Panc1 (cell line): ENCODE measurements around the gene TNFAIP8L1. TPM values are rescaled to one million over a fixed set of nuclear protein-coding genes. Genes with fewer than 3 reads are reported as not detected.

ENCODE experiments used
- ATAC-seq: fragments of 200-7000 bp; cut with Tn5 transposase; 2 replicates; pipeline ENCODE4 v1.9.1; 2020; ENCODE audit warnings: mild to moderate bottlenecking, moderate library complexity
- BruUV-seq: library from RNA; stranded (reverse); fragments of 400-500 nt; replicated peaks from 2 replicates; lab custom pipeline; 2021; lab: Mats Ljungman, UMichigan
- CTCF ChIA-PET: fragments of 300-600 bp; sonication (Branson Sonifier 250); formaldehyde crosslinking; loops from one replicate; lab custom pipeline; 2022; ENCODE audit warnings: antibody characterized with exemption; lab: Charles Lee
- POLR2A ChIA-PET: fragments of 300-600 bp; sonication (Branson Sonifier 250); formaldehyde crosslinking; loops from one replicate; lab custom pipeline; 2022; ENCODE audit warnings: antibody characterized with exemption; lab: Charles Lee
- DNase-seq: peaks from one replicate; pipeline ENCODE4 v3.0.0-alpha.2; 2010; ENCODE audit warnings: low read depth, low spot score
- H3K27ac ChIP-seq: 2 replicates; pipeline ENCODE4 v1.5.1; 2011; ENCODE audit warnings: mild to moderate bottlenecking, low read length, inconsistent platforms
- H3K27me3 ChIP-seq: fragments of 200-500 bp; sonication (Bioruptor generic); 2 replicates; pipeline ENCODE4 v1.6.0; 2014; ENCODE audit warnings: low read length, inconsistent platforms; ENCODE audit not compliant: control insufficient read depth, insufficient read depth
- H3K36me3 ChIP-seq: fragments of 200-500 bp; sonication (Bioruptor generic); 2 replicates; pipeline ENCODE4 v1.5.1; 2014; ENCODE audit warnings: inconsistent platforms, mild to moderate bottlenecking, low read length, moderate library complexity; ENCODE audit not compliant: control insufficient read depth, insufficient read depth
- H3K4me1 ChIP-seq: 2 replicates; pipeline ENCODE4 v1.5.1; 2011; ENCODE audit warnings: inconsistent platforms, mild to moderate bottlenecking, low read length, moderate library complexity; ENCODE audit not compliant: control insufficient read depth, insufficient read depth
- H3K4me3 ChIP-seq, 2 experiments: 2 replicates each; pipeline ENCODE4 v1.5.1; 2011 to 2012; ENCODE audit warnings: low read depth in 2 of 2, low read length in 2 of 2, mild to moderate bottlenecking in 2 of 2, inconsistent platforms in 1 of 2, moderate library complexity in 1 of 2
- H3K9me3 ChIP-seq: fragments of 200-500 bp; sonication (Bioruptor generic); 2 replicates; pipeline ENCODE4 v1.5.1; 2014; ENCODE audit warnings: low read depth, mild to moderate bottlenecking, inconsistent platforms, low read length, moderate library complexity; ENCODE audit not compliant: control insufficient read depth, insufficient read depth
- CTCF ChIP-seq: fragments of 450-650 bp; IDR thresholded peaks from 2 replicates; pipeline ENCODE4 v1.5.1; 2017; ENCODE audit warnings: mild to moderate bottlenecking
- POLR2AphosphoS5 ChIP-seq: IDR thresholded peaks from 2 replicates; pipeline ENCODE4 v1.6.1; 2012; ENCODE audit warnings: mild to moderate bottlenecking, low read depth, low read length, moderate library complexity
- REST ChIP-seq, 2 experiments: IDR thresholded peaks; 2 replicates each; pipeline ENCODE4 v1.6.1; 2011 to 2012; ENCODE audit warnings: low read depth in 2 of 2, control low read depth in 1 of 2, low read length in 1 of 2, mild to moderate bottlenecking in 1 of 2, moderate library complexity in 1 of 2; ENCODE audit not compliant: insufficient read depth in 1 of 2
- SIN3A ChIP-seq: IDR thresholded peaks from 2 replicates; pipeline ENCODE4 v1.6.1; 2012; ENCODE audit warnings: low read depth, mild to moderate bottlenecking, low read length, moderate library complexity, borderline replicate concordance; ENCODE audit not compliant: insufficient read depth
- TCF7L2 ChIP-seq: IDR thresholded peaks from 2 replicates; pipeline ENCODE4 v1.6.1; 2011; ENCODE audit warnings: mild to moderate bottlenecking, low read depth, low read length, inconsistent platforms
- in situ Hi-C: cut with HindIII; loops from 2 replicates; pipeline ENCODE4 v1.10.0; 2016; ENCODE audit warnings: low sequenced_read_pairs, low pct_unique_long_range_greater_than_20kb
- intact Hi-C: fragments of 100-400 bp; cut with micrococcal nuclease; formaldehyde crosslinking; loops from one replicate; pipeline ENCODE4 v1.10.0; 2022; ENCODE audit not compliant: unreplicated experiment
- total RNA-seq: library from RNA; stranded (reverse); gene quantifications from one replicate; pipeline ENCODE4 v1.2.1, GENCODE V29; 2021; ENCODE audit not compliant: unreplicated experiment

The TNFAIP8L1 gene
- total RNA-seq, 1 experiment from 2014 or later: 4.8 TPM

- no TSS peak for BruUV-seq
- in situ Hi-C loops: no loop called here
- H3K4me3 ChIP-seq: no peak overlapping the region
- no peaks in the 10 kb centered on the region for H3K27me3 ChIP-seq
- H3K27ac ChIP-seq: no peak overlapping the region
- ATAC-seq: no peak
- POLR2A ChIA-PET: no interaction called here
- H3K36me3 ChIP-seq: no peaks in the 10 kb centered on the region; the same call in 1 of the 2 replicates
- CTCF ChIA-PET: no interaction called here
- peaks cover 3% of the 10 kb centered on the region; the same call in 1 of the 2 replicates for H3K4me1 ChIP-seq
- no peaks in the 10 kb centered on the region for H3K9me3 ChIP-seq
- intact Hi-C loops: no loop called here
- no peak for DNase-seq
- no peak for TF ChIP-seq POLR2AphosphoS5
Observed at GRCh38 chr19:4692251-4693077, 53.1 kb downstream of the TNFAIP8L1 start.

GRCh38 chr19:4693078-4693350, 53.7 kb downstream of the TNFAIP8L1 start:
- DNase-seq (no peak), ATAC-seq (no peak)
- in situ Hi-C loops (no loop called here), intact Hi-C loops (no loop called here)
- Histone ChIP-seq H3K36me3 (no peaks in the 10 kb centered on the region; the same call in 1 of the 2 replicates), H3K27ac (no peak overlapping the region), H3K27me3 (no peaks in the 10 kb centered on the region), H3K4me3 (no peak overlapping the region), H3K4me1 (peaks cover 3% of the 10 kb centered on the region; the same call in 1 of the 2 replicates), H3K9me3 (no peaks in the 10 kb centered on the region)
- TF ChIP-seq CTCF: no peak
- no peak for TF ChIP-seq REST (IDR thresholded peaks at IDR 0.05; ENCODE audit: insufficient read depth in 1 of 2, low read depth in 2 of 2, low read length in 1 of 2)
- TF ChIP-seq POLR2AphosphoS5: no peak
- TF ChIP-seq SIN3A: no peak
- BruUV-seq: no TSS peak
- ChIA-PET POLR2A (no interaction called here), CTCF (no interaction called here)

- TF ChIP-seq POLR2AphosphoS5: no peak
- TF ChIP-seq REST (IDR thresholded peaks at IDR 0.05; ENCODE audit: insufficient read depth in 1 of 2, low read depth in 2 of 2, low read length in 1 of 2): no peak
- TF ChIP-seq SIN3A: no peak
- no peak for TF ChIP-seq TCF7L2
- no peak for TF ChIP-seq CTCF
- no peaks in the 10 kb centered on the region for H3K9me3 ChIP-seq
- peaks cover 3% of the 10 kb centered on the region; the same call in 1 of the 2 replicates for H3K4me1 ChIP-seq
- ChIA-PET POLR2A (no interaction called here), CTCF (no interaction called here)
- BruUV-seq: no TSS peak
- H3K36me3 ChIP-seq: no peaks in the 10 kb centered on the region; the same call in 1 of the 2 replicates
- intact Hi-C loops (no loop called here), in situ Hi-C loops (no loop called here)
- no peak for DNase-seq
- H3K27me3 ChIP-seq: no peaks in the 10 kb centered on the region
- no peak for ATAC-seq
- peak overlapping the region; percentile 39; the same call in 1 of the 2 replicates for H3K27ac ChIP-seq
- H3K4me3 ChIP-seq: no peak overlapping the region
Observed at GRCh38 chr19:4693471-4694121, 54.3 kb downstream of the TNFAIP8L1 start.
